Stimulated activated CD8-positive, alpha-beta memory T cell treated with anti-CD3 and anti-CD28 coated beads, Interleukin-12 subunit alpha, Interleukin-12 subunit beta, amount 100 ng/mL, for 1 hour (primary cell): Measurements from ENCODE around the gene TAB2.

ENCODE experiments used
- DNase-seq: peaks from one replicate; pipeline ENCODE4 v3.0.0-alpha.2; 2020; ENCODE audit warnings: low read depth

TAB2 gene

DNA sequence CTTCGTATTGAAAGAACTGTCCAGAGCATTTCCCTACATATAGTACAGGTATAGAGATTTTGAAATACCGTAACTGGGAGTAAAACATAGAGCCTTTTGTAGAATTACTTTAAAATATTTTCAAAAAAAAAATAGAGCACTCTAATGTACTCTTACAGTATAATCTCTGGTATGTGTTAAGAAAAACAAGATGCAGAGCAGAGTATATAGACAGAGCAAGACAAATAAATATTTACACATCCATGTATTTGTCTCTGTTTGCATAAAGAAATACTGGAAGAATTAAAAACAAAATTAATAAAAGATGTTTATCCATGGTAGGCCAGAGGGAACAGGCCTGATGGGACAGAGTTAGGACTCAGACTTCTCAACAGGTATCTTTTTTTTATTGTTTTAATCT lies 54.5 kb downstream of the TAB2 start:
- DNase-seq = no peak

GRCh38 chr6:149373511-149373910 lies 56.0 kb downstream of the TAB2 start:
- no peak for DNase-seq

GRCh38 chr6:149379977-149380376 lies 62.5 kb downstream of the TAB2 start:
- no peak for DNase-seq

GRCh38 chr6:149380523-149380922 lies 63.0 kb downstream of the TAB2 start:
- DNase-seq = no peak

- no peak for DNase-seq
Measured at GRCh38 chr6:149383371-149383770, 65.9 kb downstream of the TAB2 start.

GRCh38 chr6:149384464-149384863 lies 67.0 kb downstream of the TAB2 start:
- DNase-seq = no peak

- DNase-seq = no peak
Measured at GRCh38 chr6:149385998-149386646, 68.6 kb downstream of the TAB2 start.

DNA sequence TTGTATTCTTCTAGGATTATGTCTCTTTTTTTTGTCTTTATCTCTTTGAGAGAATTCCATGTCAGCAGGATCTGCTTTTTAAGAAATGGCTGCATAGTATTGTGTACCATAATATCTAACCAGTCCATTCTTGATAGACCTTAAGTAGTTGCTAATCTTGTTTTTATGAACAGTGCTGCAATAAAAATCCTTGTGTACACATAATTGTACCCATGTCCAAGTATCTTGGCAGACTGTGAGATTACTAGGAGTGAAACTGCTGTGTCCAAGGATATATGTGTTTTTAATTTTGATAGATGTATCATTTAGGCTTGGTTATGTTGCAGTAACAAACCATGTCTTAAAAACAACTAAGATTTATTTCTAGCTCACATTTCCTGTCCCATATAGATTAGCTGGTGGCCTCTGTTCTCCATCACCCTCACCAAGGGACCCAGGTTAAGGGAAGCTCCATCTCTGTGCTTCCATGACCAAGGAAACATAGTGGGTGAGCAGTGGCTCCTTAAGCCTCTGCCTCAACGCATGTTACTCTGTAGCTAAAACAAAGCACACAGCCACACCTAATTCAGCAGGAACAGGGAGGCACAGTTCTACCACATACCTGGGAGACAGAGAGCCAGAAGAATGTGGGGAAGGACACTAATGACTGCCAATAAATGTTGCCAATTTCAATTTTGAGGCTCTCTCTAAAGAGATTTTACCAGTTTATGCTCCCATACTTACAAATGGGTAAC lies 70.4 kb downstream of the TAB2 start:
- DNase-seq = no peak

GRCh38 chr6:149389509-149390297 lies 72.2 kb downstream of the TAB2 start:
- no peak for DNase-seq

- DNase-seq = no peak
Measured at GRCh38 chr6:149392093-149392492, 74.6 kb downstream of the TAB2 start.

- DNase-seq = no peak
Measured at GRCh38 chr6:149392535-149392934, 75.0 kb downstream of the TAB2 start.

DNA sequence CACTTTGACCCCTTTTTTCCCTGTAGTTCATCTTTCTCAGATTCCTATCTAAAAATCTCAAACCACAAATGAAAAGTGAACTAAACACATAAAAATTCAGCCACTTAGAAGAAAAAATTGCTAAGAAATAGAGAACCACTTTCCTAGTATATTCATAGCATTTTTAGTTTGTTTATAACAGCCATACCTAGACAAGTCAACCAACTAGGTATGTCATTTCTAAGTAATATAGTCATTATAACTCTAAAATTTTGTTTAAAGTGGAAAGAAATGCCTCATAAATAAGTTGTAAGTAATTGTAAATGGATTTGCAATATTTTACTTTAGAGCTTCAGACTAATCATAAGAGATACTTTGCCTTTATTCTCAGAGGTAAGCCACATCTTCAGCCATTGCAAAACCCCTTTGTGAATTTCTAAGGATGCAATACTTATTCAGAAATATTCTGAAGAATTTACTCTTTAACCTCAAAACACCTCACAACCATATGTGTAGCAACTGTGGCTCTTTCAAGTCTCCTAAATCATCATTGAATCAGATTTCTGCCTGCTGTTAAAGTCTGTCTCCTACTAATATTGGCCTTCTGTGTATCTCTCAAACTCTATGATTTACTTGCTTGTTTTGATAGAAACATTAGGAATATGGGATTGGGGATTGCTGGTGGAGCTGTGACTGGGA lies 75.6 kb downstream of the TAB2 start:
- no peak for DNase-seq

GRCh38 chr6:149395185-149395584 lies 77.7 kb downstream of the TAB2 start:
- no peak for DNase-seq

DNA sequence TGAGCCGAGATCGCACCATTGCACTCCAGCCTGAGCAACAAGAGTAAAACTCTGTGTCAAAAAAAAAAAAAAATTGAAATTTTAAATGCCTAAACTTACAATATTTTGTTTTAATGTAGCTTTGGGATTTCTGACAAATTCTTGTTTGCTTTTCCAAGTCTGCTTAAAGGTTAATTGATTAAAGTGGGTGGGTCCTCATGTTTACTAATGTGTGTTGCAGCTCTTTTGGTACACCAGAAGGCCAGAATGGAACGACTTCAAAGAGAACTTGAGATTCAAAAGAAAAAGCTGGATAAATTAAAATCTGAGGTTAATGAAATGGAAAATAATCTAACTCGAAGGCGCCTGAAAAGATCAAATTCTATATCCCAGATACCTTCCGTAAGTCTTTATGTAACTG lies 79.9 kb downstream of the TAB2 start:
- DNase-seq = no peak

- no peak for DNase-seq
Measured at GRCh38 chr6:149400050-149400449, 82.5 kb downstream of the TAB2 start, which contains the start of gene SUMO4. Gene SUMO4, plus strand, starts transcription at chr6:149400262. Its CDS starts 130 bp downstream, at chr6:149400392.

- no peak for DNase-seq
Measured at GRCh38 chr6:149403534-149403933, 86.0 kb downstream of the TAB2 start.

DNA sequence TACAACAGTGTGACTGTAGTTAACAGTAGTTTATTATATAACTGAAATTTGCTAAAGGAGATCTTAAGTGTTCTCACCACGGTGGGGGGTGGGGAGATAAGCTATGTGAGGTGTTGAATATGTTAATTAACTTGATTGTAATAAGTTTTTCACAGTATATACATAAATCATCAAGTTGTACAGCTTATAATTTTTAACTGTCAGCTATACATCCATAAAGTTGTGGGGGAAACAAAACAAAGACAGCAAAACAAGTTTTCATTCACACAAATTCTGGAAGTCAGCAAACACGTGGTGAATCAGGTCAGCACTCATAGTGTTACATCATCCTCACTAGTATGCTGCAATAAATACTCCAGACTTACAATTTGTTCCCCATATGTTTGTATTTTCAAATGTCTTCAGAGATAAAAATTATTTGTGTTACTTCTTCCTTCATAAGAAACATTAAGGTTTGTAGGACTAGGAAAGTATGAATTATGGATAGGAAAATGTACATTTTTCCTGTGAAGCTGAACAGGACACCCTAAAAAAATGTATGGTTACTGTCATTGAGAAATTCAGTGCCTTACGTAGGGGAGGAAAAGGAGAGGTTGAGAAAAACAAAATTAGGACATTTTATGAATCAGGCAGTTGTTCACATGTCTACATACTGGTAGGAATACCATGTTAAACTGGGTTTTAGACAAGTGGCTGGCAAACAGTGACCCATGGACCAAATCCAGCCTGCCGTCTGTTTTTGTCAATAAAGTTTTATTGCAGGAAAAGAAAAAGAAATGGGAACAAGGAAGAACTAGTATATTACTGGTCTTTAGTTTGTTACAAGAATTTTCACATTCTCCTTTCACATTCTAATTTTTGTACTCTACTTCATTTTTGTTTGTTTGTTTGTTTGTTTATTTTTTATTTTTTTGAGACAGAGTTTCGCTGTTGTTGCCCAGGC lies 88.6 kb downstream of the TAB2 start:
- DNase-seq = no peak

DNA sequence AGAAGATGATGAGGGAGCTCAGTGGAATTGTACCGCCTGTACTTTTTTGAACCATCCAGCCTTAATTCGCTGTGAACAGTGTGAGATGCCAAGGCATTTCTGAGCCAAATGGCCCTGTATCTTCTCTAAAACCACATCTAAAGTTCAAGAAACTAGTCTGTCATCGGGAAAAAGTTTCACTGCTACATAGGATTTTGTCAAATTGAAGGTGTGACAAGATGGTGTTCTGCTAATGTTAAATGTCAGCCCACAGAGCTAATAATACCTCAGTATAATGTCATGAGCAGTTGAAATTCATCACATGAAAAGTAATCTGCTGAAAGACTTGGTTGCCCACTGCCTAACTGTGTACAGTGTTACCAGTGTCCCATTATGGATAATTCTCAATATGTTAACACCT lies 92.1 kb downstream of the TAB2 start:
- no peak for DNase-seq

- no peak for DNase-seq
Measured at GRCh38 chr6:149410557-149410956, 93.0 kb downstream of the TAB2 start.

- DNase-seq = no peak
Measured at GRCh38 chr6:149414009-149414408, 96.5 kb downstream of the TAB2 start.

DNA sequence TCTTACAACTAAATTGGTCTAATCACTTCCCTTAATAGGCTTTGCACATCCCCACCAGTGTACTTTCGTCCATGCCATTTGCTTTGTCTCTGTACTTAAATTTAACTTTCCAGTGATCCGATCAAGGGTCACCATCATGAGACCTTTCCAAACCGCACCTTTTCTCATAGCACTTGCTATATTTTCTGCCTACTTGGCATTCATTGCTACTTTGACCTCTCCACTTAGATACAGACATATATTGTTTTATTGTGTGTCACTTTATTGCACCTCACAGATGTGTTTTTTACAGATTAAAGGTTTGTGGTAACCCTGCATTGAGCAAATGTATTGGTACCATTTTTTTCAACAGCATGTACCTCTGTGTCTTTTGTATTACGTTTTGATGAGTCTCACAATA lies 97.3 kb downstream of the TAB2 start:
- no peak for DNase-seq
